SU-DHL-6 (cell line): Measurements from ENCODE around the gene KCND3.

Experiments
- H2AFZ ChIP-seq: fragments of 200-600 bp; sonication (generic); 2 replicates; pipeline ENCODE4 v1.6.1; 2014; ENCODE audit warnings: low read depth, mild to moderate bottlenecking, moderate library complexity, mixed read lengths, antibody characterized with exemption, low read length; ENCODE audit not compliant: severe bottlenecking
- H3F3A ChIP-seq: fragments of 200-600 bp; shearing (Covaris generic); 2 replicates; pipeline ENCODE4 v1.6.0; 2016; ENCODE audit warnings: antibody characterized with exemption, mild to moderate bottlenecking; ENCODE audit not compliant: insufficient read depth
- H3K27ac ChIP-seq: fragments of 200-600 bp; sonication (generic); 2 replicates; pipeline ENCODE4 v1.5.1; 2016; ENCODE audit warnings: low read depth, mild to moderate bottlenecking, low read length, moderate library complexity, mixed read lengths
- H3K27me3 ChIP-seq: fragments of 200-600 bp; sonication (generic), shearing (Covaris generic); 2 replicates; pipeline ENCODE4 v1.6.0; 2014; ENCODE audit warnings: mild to moderate bottlenecking, low read length
- H3K36me3 ChIP-seq: fragments of 200-600 bp; sonication (generic); 2 replicates; pipeline ENCODE4 v1.6.1; 2014; ENCODE audit warnings: mild to moderate bottlenecking, low read length, mixed read lengths
- H3K4me2 ChIP-seq: fragments of 300-600, 200-600 bp; shearing (Covaris generic), sonication (generic); 2 replicates; pipeline ENCODE4 v1.6.0; 2014; ENCODE audit warnings: low read length, low read depth, mild to moderate bottlenecking; ENCODE audit not compliant: poor library complexity, severe bottlenecking
- H3K4me3 ChIP-seq: fragments of 200-600 bp; sonication (generic); 2 replicates; pipeline ENCODE4 v1.5.1; 2014; ENCODE audit warnings: antibody characterized with exemption, low read length, mild to moderate bottlenecking, mixed read lengths; ENCODE audit not compliant: insufficient read depth, poor library complexity, severe bottlenecking
- H3K79me2 ChIP-seq: fragments of 200-600 bp; sonication (generic); 2 replicates; pipeline ENCODE4 v1.6.1; 2014; ENCODE audit warnings: mild to moderate bottlenecking, low read length, moderate library complexity; ENCODE audit not compliant: insufficient read depth
- H3K9ac ChIP-seq: fragments of 200-600 bp; sonication (generic); 2 replicates; pipeline ENCODE4 v1.7.0; 2014; ENCODE audit warnings: mild to moderate bottlenecking, low read length
- H3K9me2 ChIP-seq: fragments of 200-600 bp; sonication (generic); replicated peaks from 2 replicates; pipeline ENCODE4 v1.6.1; 2014; ENCODE audit warnings: low read length; ENCODE audit not compliant: insufficient read depth
- H3K9me3 ChIP-seq: fragments of 200-600 bp; sonication (generic); 2 replicates; pipeline ENCODE4 v1.6.1; 2014; ENCODE audit warnings: low read length, mixed read lengths; ENCODE audit not compliant: insufficient read depth
- H4K20me1 ChIP-seq: fragments of 200-600 bp; sonication (generic); 2 replicates; pipeline ENCODE4 v1.6.1; 2014; ENCODE audit warnings: low read depth, mild to moderate bottlenecking, antibody characterized with exemption, low read length, moderate library complexity, mixed read lengths
- EZH2phosphoT487 ChIP-seq: fragments of 200-600 bp; sonication (generic), shearing (Covaris generic); conservative IDR thresholded peaks from 2 replicates; pipeline ENCODE4 v1.6.1; 2018; ENCODE audit warnings: mild to moderate bottlenecking, antibody characterized with exemption, low read length, moderate library complexity, mixed read lengths
- TF ChIP-seq, protein P1 (sequence below): fragments of 200-600 bp; sonication (generic); IDR thresholded peaks from one replicate; pipeline ENCODE4 v1.5.1; 2017; ENCODE audit warnings: antibody characterized with exemption, mild to moderate bottlenecking, low read length, moderate library complexity; ENCODE audit not compliant: insufficient read depth, poor library complexity, severe bottlenecking

KCND3 gene

GRCh38 chr1:111848852-111849545 lies 140.5 kb downstream of the KCND3 start:
- H3K36me3 ChIP-seq: no peaks in the 10 kb centered on the region
- no peak overlapping the region for H3K4me3 ChIP-seq
- no peak overlapping the region for H3K4me2 ChIP-seq
- no peak for TF ChIP-seq EZH2phosphoT487
- TF ChIP-seq, protein P1, sequence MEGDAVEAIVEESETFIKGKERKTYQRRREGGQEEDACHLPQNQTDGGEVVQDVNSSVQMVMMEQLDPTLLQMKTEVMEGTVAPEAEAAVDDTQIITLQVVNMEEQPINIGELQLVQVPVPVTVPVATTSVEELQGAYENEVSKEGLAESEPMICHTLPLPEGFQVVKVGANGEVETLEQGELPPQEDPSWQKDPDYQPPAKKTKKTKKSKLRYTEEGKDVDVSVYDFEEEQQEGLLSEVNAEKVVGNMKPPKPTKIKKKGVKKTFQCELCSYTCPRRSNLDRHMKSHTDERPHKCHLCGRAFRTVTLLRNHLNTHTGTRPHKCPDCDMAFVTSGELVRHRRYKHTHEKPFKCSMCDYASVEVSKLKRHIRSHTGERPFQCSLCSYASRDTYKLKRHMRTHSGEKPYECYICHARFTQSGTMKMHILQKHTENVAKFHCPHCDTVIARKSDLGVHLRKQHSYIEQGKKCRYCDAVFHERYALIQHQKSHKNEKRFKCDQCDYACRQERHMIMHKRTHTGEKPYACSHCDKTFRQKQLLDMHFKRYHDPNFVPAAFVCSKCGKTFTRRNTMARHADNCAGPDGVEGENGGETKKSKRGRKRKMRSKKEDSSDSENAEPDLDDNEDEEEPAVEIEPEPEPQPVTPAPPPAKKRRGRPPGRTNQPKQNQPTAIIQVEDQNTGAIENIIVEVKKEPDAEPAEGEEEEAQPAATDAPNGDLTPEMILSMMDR: no peak
- no peaks in the 10 kb centered on the region for H3K27me3 ChIP-seq
- no peak overlapping the region for H3K27ac ChIP-seq
- H3K9me2 ChIP-seq: no peaks in the 10 kb centered on the region
- no peaks in the 10 kb centered on the region for H3K9me3 ChIP-seq
- no peak overlapping the region for H2AFZ ChIP-seq
- no peaks in the 10 kb centered on the region for H3K79me2 ChIP-seq
- no peak overlapping the region for H3K9ac ChIP-seq
- H3F3A ChIP-seq: no peaks in the 10 kb centered on the region
- no peaks in the 10 kb centered on the region for H4K20me1 ChIP-seq

- H3K9me3 ChIP-seq: no peaks in the 10 kb centered on the region
- no peak for TF ChIP-seq EZH2phosphoT487
Measured at GRCh38 chr1:111847466-111847865, 142.0 kb downstream of the KCND3 start.

GRCh38 chr1:111846842-111847241 lies 142.6 kb downstream of the KCND3 start:
- Histone ChIP-seq H3K4me2 (no peak overlapping the region), H3K27ac (no peak overlapping the region), H2AFZ (no peak overlapping the region), H4K20me1 (no peaks in the 10 kb centered on the region), H3F3A (no peaks in the 10 kb centered on the region), H3K9me3 (no peaks in the 10 kb centered on the region), H3K36me3 (no peaks in the 10 kb centered on the region), H3K79me2 (no peaks in the 10 kb centered on the region), H3K9me2 (no peaks in the 10 kb centered on the region), H3K27me3 (no peaks in the 10 kb centered on the region), H3K4me3 (no peak overlapping the region), H3K9ac (no peak overlapping the region)
- no peak for TF ChIP-seq EZH2phosphoT487
- TF ChIP-seq, protein P1: no peak

More at GRCh38 chr1:111847466-111847865, 142.0 kb downstream of the KCND3 start:
- no peak overlapping the region for H2AFZ ChIP-seq
- H3K27ac ChIP-seq: no peak overlapping the region
- no peaks in the 10 kb centered on the region for H3K79me2 ChIP-seq
- H3F3A ChIP-seq: no peaks in the 10 kb centered on the region
- H3K9ac ChIP-seq: no peak overlapping the region
- no peaks in the 10 kb centered on the region for H3K36me3 ChIP-seq
- no peaks in the 10 kb centered on the region for H3K9me2 ChIP-seq
- H3K4me2 ChIP-seq: no peak overlapping the region
- no peaks in the 10 kb centered on the region for H4K20me1 ChIP-seq
- no peak overlapping the region for H3K4me3 ChIP-seq
- H3K27me3 ChIP-seq: no peaks in the 10 kb centered on the region

DNA sequence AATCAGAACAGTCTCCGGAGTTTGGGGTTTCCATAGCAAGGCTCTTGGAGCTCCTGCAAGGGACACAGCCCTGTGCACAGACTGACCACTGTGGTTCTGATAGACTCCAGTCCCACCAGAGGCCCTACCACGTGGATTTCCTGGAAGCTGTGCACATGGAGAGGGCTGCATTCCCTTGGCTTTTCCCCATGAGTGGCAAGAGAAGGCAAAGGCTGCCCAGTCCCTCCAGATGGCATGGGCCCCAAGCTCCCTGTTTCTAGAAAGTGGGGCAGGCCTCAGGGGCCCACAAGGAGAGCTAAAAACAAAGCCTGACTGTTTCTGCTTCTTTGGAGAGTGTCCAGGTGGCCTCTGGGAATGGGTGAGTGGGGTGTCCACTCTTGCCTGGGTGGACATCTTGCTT lies 146.3 kb downstream of the KCND3 start:
- H2AFZ ChIP-seq: no peak overlapping the region
- H4K20me1 ChIP-seq: no peaks in the 10 kb centered on the region
- TF ChIP-seq EZH2phosphoT487: no peak
- TF ChIP-seq, protein P1: no peak
- H3K79me2 ChIP-seq: no peaks in the 10 kb centered on the region
- no peaks in the 10 kb centered on the region for H3K9me2 ChIP-seq
- H3K9me3 ChIP-seq: no peaks in the 10 kb centered on the region
- H3K36me3 ChIP-seq: no peaks in the 10 kb centered on the region
- H3K4me3 ChIP-seq: no peak overlapping the region
- no peak overlapping the region for H3K4me2 ChIP-seq
- H3F3A ChIP-seq: no peaks in the 10 kb centered on the region
- no peak overlapping the region for H3K27ac ChIP-seq
- no peak overlapping the region for H3K9ac ChIP-seq
- H3K27me3 ChIP-seq: no peaks in the 10 kb centered on the region
